HFF-Myc (cell line): Measurements from ENCODE around the gene RPH3AL.

Experiments used
- DNase-seq: peaks from one replicate; pipeline ENCODE4 v3.0.0-alpha.2; 2011; ENCODE audit warnings: low read depth; ENCODE audit errors: extremely low read depth
- H3K4me3 ChIP-seq: replicated peaks from 2 replicates; pipeline ENCODE4 v1.5.1; 2011; ENCODE audit warnings: low read depth, mild to moderate bottlenecking, control low read depth, low read length
- TF ChIP-seq, protein P1 (sequence below): IDR thresholded peaks from 2 replicates; pipeline ENCODE4 v1.5.1; 2012; ENCODE audit warnings: mild to moderate bottlenecking, low read depth, low read length, control low read depth; ENCODE audit errors: missing control alignments

The RPH3AL gene

DNA sequence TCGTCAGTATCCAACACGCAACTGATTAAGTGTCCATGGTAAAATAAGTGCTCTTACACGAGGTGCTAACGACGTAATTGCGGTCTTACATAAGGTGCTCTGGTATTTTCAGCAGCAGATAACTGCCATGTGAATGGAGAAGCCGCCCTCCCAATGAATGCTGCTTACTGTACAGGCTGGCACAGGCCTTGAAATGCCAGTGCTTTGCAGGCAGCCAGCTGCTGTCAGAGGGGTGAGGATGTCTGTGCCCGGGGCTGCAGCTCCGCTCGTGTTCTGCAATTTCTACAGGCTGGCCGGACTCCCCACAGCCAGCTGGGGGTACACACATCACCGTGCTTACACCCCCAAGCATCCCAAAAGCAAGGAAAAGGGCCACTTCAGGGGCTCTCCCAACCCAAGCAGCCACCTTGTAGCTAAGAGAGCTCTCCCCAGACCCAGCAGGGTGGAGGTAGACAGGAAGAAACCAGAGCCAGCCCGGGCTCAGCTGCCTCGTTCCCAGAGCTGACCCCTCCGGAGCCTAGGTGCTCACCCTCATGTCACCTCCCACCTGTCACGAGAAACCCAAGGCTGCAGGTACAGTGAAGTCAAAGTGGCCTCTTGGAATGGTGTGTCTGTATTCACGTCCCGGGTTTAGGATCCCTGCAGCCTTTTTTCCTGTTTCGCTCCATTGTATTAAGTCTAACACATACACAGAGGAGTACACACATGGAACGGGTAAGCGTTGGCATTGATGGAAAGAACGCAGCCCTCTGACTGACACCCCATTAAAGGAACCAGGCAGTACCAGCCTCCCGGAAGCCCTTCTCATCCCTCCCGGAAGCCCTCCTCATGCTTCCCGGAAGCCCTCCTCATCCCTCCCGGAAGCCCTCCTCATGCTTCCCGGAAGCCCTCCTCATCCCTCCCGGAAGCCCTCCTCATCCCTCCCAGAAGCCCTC lies 27.2 kb upstream of the RPH3AL start:
- TF ChIP-seq, protein P1, sequence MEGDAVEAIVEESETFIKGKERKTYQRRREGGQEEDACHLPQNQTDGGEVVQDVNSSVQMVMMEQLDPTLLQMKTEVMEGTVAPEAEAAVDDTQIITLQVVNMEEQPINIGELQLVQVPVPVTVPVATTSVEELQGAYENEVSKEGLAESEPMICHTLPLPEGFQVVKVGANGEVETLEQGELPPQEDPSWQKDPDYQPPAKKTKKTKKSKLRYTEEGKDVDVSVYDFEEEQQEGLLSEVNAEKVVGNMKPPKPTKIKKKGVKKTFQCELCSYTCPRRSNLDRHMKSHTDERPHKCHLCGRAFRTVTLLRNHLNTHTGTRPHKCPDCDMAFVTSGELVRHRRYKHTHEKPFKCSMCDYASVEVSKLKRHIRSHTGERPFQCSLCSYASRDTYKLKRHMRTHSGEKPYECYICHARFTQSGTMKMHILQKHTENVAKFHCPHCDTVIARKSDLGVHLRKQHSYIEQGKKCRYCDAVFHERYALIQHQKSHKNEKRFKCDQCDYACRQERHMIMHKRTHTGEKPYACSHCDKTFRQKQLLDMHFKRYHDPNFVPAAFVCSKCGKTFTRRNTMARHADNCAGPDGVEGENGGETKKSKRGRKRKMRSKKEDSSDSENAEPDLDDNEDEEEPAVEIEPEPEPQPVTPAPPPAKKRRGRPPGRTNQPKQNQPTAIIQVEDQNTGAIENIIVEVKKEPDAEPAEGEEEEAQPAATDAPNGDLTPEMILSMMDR = no peak
- DNase-seq = no peak
- no peak overlapping the region for H3K4me3 ChIP-seq

DNA sequence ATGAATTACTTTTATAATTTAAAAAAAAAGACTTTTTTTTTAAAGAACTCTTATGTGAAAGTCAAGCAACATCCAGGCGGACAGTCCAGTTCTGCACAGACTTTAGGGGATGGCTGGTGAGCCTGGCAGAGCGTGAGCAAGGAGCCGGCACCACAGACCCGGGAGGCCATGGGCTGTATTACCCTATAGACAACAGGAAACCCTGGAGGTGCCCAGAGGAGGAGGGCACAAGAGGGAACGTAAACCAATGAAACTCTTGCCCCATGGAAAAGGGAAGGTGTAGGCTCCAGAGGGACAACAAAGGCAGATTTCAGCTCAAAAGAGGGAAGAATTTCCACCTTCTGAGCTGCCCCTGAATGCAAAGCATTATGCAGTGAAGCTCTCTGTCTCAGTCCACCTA lies 25.5 kb upstream of the RPH3AL start:
- TF ChIP-seq, protein P1 = no peak
- DNase-seq = no peak
- no peak overlapping the region for H3K4me3 ChIP-seq

DNA sequence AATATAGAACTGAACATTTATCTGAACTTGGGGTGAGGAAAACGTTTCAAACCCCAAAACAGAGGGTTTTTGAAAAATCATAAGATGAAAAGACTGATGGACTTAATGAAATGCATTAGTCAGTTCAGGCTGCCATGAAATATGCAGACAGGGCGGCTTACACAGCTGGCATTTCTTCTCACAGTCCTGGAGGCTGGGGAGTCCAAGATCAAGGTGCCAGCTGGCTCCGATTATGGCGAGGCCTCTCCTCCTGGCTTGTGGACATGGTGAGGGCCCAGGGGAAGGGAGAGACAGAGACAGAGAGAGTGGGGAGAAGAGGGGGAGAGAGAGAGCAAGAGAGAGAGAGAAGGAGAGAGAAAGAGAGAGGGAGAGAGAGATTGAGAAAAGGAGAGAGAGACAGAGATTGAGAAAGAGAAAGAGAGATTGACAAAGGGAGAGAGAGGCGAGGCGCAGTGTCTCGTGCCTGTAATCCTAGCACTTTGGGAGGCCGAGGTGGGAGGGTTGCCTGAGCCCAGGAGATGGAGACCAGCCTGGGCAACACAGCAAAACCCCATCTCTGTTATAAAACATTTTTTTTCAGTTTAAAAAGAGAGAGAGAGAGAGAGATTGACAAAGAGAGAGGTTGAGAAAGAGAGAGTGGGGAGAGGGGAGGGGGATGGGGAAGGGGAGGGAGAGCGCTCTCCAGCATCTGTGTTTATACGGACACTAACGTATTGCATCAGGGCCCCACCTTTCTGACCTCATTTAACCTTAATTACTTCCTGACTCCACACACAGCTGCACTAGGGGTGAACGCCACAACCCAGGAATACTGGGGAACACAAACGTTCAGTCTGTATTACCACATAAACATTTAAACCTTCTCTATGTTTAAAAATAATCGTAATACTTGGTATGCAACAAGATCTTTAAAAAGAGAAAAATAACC lies 24.6 kb upstream of the RPH3AL start:
- H3K4me3 ChIP-seq = no peak overlapping the region
- TF ChIP-seq, protein P1 = no peak
- DNase-seq = no peak

- H3K4me3 ChIP-seq = no peak overlapping the region
- TF ChIP-seq, protein P1 = no peak
- DNase-seq = no peak
Observed at GRCh38 chr17:373613-374230, 21.1 kb upstream of the RPH3AL start.

- DNase-seq = no peak
- no peak overlapping the region for H3K4me3 ChIP-seq
- TF ChIP-seq, protein P1 = no peak
Observed at GRCh38 chr17:372157-373152, 19.8 kb upstream of the RPH3AL start.
